ENCODE data around the gene PGBD1. TPM values are rescaled to one million over a fixed set of nuclear protein-coding genes. Genes with fewer than 3 reads are reported as not detected.
"Not testable (repeated sequence)": the region's sequence is repeated elsewhere in the genome, so short reads cannot be mapped to it uniquely, and the experiment has no call there.

The PGBD1 gene
- total and polyA plus RNA-seq, 10 donors, result 1.6 to 7.8 (median 3.4) TPM

DNA sequence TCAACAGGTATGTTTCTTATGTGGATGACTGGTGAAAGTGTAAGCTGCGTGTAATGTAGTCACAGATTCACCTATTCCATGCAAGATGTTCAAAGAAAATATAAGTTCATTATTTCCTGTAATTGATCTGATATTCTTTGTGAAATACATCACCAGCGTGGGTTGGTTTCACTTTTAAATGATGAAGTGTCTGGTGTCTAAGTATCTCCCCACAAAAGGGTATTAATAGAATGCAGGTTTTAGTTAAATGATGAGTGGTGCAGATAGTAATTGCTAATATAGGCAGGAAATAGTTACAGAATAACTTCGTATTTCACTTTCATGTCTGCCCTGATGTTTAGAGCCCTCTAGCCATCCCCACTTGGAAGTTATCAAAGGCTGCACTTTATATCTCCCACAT lies 22.2 kb downstream of the PGBD1 start:
- Histone ChIP-seq H3K4me1 (no peaks in the 10 kb centered on the region), H3K9me3 (peaks cover 0 to 15% (median 8%) of the 10 kb centered on the region in 8 donors), H3K4me3 (no peak overlapping the region), H3K27ac (no peak overlapping the region), H3K27me3 (replicated peaks in 1 of 7) (no peaks in the 10 kb centered on the region), H3K36me3 (peaks cover 0 to 15% (median 3%) of the 10 kb centered on the region in 6 donors)
- 50 to 85% (median 70%) methylated on average over 3 of the region's 3 CpGs for WGBS, 5 donors
- intact Hi-C loops (cut with DNase I; ENCODE audit: low total_unique reads), result no loop called here
- no peak for TF ChIP-seq POLR2AphosphoS5 (IDR thresholded peaks at IDR 0.05)
- no peak for TF ChIP-seq POLR2A (IDR thresholded peaks at IDR 0.05)
- TF ChIP-seq, protein P1, sequence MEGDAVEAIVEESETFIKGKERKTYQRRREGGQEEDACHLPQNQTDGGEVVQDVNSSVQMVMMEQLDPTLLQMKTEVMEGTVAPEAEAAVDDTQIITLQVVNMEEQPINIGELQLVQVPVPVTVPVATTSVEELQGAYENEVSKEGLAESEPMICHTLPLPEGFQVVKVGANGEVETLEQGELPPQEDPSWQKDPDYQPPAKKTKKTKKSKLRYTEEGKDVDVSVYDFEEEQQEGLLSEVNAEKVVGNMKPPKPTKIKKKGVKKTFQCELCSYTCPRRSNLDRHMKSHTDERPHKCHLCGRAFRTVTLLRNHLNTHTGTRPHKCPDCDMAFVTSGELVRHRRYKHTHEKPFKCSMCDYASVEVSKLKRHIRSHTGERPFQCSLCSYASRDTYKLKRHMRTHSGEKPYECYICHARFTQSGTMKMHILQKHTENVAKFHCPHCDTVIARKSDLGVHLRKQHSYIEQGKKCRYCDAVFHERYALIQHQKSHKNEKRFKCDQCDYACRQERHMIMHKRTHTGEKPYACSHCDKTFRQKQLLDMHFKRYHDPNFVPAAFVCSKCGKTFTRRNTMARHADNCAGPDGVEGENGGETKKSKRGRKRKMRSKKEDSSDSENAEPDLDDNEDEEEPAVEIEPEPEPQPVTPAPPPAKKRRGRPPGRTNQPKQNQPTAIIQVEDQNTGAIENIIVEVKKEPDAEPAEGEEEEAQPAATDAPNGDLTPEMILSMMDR (IDR thresholded peaks at IDR 0.05 in 8 of 11, conservative IDR thresholded peaks at IDR 0.05 in 3 of 11), result no peak
- DNase-seq, result no peak

DNA sequence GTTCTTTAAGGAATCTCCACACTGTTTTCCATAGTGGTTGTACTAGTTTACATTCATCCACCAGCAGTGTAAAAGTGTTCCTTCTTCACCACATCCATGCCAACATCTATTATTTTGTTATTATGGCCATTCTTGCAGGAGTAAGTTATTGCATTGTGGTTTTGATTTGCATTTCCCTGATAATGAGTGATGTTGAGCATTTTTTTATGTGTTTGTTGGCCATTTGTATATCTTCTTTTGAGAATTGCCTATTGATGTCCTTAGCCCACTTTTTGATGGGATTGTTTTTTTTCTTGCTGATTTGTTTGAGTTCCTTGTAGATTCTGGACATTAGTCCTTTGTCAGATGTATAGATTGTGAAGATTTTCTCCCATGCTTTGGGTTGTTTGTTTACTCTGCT lies 25.0 kb downstream of the PGBD1 start:
- H3K4me1 ChIP-seq; H3K27me3 ChIP-seq (replicated peaks in 1 of 7); DNase-seq; H3K36me3 ChIP-seq; H3K4me3 ChIP-seq; intact Hi-C loops (cut with DNase I; ENCODE audit: low total_unique reads); H3K27ac ChIP-seq: not testable (repeated sequence)
- peaks cover 0 to 15% (median 8%) of the 10 kb centered on the region in 8 donors for H3K9me3 ChIP-seq

DNA sequence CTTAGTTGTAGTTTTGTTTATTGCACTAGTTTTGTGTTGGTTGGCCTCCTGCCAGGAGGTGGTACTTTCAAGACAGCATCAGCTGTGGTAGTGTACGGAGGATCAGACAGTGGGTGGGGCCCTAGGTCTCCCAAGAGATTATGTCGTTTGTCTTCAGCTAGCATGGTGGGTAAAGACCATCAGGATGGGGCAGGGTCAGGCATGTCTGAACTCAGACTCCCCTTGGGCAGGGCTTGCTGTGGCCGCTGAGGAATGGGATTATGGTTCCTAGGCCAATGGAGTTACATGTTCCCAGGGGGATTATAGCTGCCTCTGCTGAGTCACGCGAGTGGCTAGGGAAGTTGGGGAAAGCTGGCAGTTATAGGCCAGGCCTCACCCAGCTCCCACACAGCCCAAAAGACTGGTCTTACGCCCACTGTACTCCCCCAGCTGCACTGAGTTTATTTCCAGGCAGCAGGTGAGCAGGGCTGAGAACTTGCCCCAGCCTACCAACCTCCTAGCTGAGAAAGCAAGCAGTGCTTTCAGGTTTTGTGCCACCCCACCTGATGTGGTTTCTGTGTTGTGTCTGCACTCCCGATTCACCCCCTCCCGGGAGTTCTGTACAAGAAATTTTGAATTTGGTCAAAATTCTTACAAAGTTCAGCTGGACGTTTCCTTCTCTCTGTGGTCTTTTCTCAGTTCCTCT lies 29.9 kb downstream of the PGBD1 start:
- Histone ChIP-seq H3K9me3 (peaks cover 0 to 9% (median 4%) of the 10 kb centered on the region in 8 donors), H3K36me3 (no peaks in the 10 kb centered on the region), H3K4me3 (no peak overlapping the region), H3K27ac (no peak overlapping the region), H3K4me1 (no peaks in the 10 kb centered on the region), H3K27me3 (replicated peaks in 1 of 7) (no peaks in the 10 kb centered on the region)
- DNase-seq, result no peak
- TF ChIP-seq POLR2A (IDR thresholded peaks at IDR 0.05) (no peak), POLR2AphosphoS5 (IDR thresholded peaks at IDR 0.05) (no peak)
- TF ChIP-seq, protein P1 (IDR thresholded peaks at IDR 0.05 in 8 of 11, conservative IDR thresholded peaks at IDR 0.05 in 3 of 11), result no peak
- 72 to 87% (median 81%) methylated on average over 8 to 9 of the region's 9 CpGs for WGBS, 5 donors
- intact Hi-C loops (cut with DNase I; ENCODE audit: low total_unique reads), result no loop called here

DNA sequence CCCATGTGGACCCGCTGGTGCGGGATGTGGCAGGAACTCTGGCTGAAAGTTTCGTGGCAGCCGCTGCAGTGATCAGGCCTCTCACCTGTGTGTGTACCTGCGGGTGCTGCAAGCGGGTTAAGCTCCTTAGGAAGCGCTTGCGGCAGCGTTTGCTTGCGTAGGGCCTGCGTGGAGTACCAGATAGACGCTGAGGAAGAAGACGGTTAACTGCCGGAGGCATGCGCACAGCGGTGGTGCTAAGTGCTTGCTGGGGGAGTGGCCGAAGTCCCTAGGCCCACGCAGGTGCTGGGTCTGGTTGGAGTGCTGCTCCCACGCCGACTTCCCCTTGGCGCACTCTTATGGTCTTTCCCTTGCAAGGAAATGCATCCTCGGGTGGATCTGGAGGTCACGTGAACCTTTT lies 31.6 kb downstream of the PGBD1 start:
- no peak overlapping the region for H3K27ac ChIP-seq
- H3K36me3 ChIP-seq, result no peaks in the 10 kb centered on the region
- intact Hi-C loops (cut with DNase I; ENCODE audit: low total_unique reads), result no loop called here
- no peak for DNase-seq
- no peaks in the 10 kb centered on the region for H3K9me3 ChIP-seq
- no peaks in the 10 kb centered on the region for H3K27me3 ChIP-seq (replicated peaks in 1 of 7)
- no peak overlapping the region for H3K4me3 ChIP-seq
- 91 to 96% (median 91%) methylated on average over 23 of the region's 23 CpGs for WGBS, 5 donors
- H3K4me1 ChIP-seq, result no peaks in the 10 kb centered on the region
- TF ChIP-seq, protein P1 (IDR thresholded peaks at IDR 0.05 in 8 of 11, conservative IDR thresholded peaks at IDR 0.05 in 3 of 11), result no peak
- TF ChIP-seq POLR2A (IDR thresholded peaks at IDR 0.05) (no peak), POLR2AphosphoS5 (IDR thresholded peaks at IDR 0.05) (no peak)
